Measurements from ENCODE around the gene PBOV1.
"Not testable (repeated sequence)": the region's sequence is repeated elsewhere in the genome, so short reads cannot be mapped to it uniquely, and the experiment has no call there.

PBOV1 gene

DNA sequence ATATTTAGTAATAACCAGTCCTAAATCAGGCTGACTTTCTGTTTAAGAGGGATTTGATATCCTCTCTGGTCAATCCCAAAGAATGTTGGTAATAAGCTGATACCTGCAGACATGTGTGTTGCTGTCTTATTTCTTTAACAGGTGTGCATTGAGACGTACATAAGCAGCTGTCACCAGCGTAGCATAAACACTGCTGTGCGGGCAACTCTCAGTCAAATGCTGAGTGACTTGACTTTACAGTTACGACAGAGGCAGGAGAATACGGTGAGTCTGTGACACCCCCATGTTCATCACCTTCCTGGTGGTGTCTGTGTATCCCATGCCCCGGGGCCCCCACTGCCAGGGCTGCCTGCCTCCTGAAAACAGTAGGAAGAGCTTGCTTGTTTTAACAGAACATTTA, 20.1 kb upstream of the PBOV1 start:
- no peak for DNase-seq (ENCODE audit: low read depth, low spot score)

GRCh38 chr6:138237463-138237862, 19.2 kb upstream of the PBOV1 start:
- DNase-seq (ENCODE audit: low read depth, low spot score): no peak

DNA sequence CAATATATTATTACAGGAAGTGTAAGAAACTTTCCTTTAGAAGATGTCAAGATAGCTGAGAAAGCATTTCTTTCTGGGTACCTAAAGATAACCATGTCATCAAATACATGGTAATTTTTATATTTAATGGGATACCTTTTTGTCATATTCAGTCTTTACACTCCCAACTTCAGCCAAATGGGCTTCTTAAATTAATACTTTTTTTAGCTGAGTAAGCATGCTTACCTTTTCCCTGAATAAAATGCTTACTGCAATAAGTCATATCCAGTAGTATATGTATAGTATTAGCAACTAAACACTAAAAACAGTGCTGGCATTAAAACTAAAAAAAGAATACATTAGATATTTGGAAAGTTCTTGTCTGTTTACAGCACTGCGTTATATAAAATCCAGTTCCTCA, 17.4 kb upstream of the PBOV1 start:
- no peak for DNase-seq (ENCODE audit: low read depth, low spot score)

DNA sequence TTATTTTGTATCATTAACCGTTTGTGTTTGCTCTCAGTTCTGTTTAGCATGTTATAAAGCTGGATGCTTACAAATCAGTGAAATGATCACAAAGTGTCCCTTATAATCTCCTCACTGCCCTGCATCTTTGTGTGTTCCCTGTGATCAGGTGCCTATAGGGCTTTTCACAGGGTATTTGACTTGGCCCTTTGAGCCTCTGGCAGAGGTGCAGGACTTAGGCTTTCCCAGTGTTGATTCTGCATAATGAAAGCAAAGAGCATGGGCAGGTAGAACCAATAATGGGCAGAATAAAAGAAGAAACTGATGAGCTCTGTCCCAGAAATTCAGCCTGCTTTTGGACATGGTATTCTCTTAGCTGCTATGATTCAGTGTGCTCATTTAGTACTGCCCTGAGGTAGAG, 16.9 kb upstream of the PBOV1 start:
- DNase-seq (ENCODE audit: low read depth, low spot score): no peak

GRCh38 chr6:138234363-138234762, 16.1 kb upstream of the PBOV1 start:
- no peak for DNase-seq (ENCODE audit: low read depth, low spot score)

DNA sequence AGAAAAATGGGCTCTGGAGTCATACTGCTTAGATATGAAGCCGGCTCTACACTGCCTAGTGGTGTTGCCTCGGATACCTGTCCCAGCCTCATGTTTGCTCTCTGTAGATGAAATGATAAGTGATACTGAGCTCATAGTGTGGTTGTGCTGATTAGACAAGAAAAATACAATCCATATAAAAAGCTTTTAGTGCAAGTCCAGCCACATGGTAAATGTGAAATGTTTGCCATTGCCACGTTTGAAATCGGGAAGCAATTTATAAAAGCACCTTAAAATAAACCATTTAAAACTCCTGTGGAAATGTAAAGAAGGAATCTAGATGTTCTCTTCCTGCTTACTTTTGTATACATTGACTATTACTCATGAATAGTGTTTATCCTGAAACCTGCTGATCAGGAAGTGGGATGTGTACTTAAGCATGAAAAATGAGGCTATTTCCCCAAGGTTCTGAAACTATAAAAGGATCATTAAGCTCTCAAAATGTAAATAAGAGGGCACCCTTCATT, 13.1 kb upstream of the PBOV1 start:
- no peak for DNase-seq (ENCODE audit: low read depth, low spot score)

- DNase-seq (ENCODE audit: low read depth, low spot score): no peak
Observed at GRCh38 chr6:138230759-138231380, 12.6 kb upstream of the PBOV1 start.

- no peak for DNase-seq (ENCODE audit: low read depth, low spot score)
Observed at GRCh38 chr6:138230221-138230620, 11.9 kb upstream of the PBOV1 start.

DNA sequence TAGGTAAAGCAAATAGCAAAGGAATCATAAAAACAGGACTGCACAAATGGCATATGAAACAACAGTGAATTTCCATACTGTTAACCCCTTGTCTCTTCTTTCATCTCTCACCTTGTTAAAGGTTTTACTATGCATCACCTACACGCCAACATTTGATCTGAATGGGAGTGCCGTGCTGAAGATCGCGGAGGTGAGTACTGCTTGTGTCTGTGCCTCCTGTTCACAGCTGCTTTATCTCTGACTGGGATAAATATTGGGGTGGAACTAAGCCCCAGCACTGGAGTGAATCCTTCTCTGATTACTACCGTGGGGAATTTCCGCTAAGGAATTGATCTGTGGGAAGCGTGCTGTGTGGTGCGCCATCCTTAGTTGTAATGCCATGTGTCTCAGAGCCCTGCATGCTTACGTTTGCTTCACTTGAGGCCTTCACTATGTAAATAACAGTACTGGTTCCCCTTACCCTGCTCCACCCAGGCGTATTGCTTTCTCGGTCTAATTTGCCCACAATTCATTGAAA, 11.4 kb upstream of the PBOV1 start:
- no peak for DNase-seq (ENCODE audit: low read depth, low spot score)

DNA sequence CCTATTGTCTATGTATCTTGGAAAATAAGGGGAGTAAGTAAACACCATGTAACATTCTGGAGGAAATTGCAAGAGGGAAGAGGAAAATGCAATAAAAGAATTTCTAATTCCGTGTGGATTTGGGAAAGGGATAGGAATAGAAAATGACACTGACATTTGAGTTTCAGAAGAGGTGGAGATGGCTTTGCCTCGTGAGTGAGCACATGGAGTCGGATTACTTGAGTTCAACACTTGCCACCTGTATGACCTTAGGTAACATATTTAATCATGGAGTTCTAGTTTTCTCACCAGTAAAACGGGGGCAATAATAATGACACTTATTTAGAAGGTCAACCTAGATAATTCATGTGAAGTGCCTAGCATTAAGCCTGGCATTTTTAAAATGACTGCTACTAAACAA, 10.8 kb upstream of the PBOV1 start:
- no peak for DNase-seq (ENCODE audit: low read depth, low spot score)

- no peak for DNase-seq (ENCODE audit: low read depth, low spot score)
Observed at GRCh38 chr6:138227316-138227781, 9.1 kb upstream of the PBOV1 start.

DNA sequence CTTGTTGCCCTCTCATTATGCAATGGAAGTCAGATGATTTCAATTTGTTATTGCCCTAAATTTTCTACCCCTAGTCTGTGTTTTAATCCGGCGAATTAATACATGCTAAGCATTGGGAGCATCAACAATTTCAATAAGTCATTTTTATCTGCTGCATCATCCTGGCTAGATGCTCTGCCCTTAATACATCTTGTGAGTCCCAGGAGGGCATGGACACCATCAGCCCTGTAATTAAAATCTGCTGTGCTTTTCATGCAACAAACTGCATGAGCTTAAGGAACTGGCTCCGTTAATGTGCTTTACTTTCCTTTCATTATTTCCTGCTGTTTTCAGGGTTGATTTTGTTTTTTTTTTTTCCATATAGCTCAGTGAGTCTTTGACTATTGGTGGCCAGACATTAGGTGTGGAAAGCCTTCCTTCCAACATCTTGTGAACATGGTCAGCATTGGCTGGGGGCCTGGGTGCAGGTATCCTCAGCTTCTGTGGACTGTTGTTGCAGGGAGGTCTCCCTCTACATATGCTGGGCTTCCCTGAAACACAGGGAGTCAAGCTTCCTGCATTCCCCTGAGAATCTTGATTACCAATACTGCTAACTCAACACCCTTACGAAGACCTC, 8.5 kb upstream of the PBOV1 start:
- DNase-seq (ENCODE audit: low read depth, low spot score): no peak

- DNase-seq (ENCODE audit: low read depth, low spot score): no peak
Observed at GRCh38 chr6:138225953-138226352, 7.7 kb upstream of the PBOV1 start.

DNA sequence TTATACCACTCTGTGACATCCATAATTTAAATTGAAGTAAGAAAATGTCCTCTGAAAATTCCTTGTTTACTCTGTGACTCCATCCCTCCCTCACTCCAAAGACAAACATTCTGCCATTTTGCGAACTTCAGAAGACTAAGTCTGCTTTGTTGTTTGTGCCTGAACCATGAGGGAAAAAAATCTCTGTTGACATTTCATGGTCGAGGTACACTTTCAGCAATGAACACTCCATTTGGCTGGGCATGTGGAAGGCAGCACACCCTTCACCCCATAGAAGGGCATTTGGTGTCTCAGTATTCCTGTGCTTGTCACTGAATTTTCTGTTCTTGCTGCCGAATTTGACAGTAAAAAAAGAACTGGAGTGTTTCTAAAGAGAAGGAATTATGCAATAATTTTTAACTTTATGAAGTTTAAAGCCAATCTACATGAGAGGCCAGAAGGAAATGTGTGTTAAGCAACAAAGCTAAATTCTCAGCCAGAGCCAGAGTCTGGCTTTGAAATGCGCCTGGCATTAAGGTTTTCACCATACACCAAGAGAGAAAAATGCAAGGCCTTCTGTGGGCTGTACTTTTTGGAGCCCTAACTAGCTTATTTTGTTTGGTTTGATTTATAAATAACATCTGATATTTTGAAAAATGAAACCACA, 4.7 kb upstream of the PBOV1 start:
- no peak for DNase-seq (ENCODE audit: low read depth, low spot score)

- DNase-seq (ENCODE audit: low read depth, low spot score): no peak
Observed at GRCh38 chr6:138219901-138220300, 1.6 kb upstream of the PBOV1 start.

- no peak for DNase-seq (ENCODE audit: low read depth, low spot score)
Observed at GRCh38 chr6:138219398-138219797, 1.1 kb upstream of the PBOV1 start.

GRCh38 chr6:138215093-138215782, 3.1 kb downstream of the PBOV1 start:
- no peak for DNase-seq (ENCODE audit: low read depth, low spot score)

DNA sequence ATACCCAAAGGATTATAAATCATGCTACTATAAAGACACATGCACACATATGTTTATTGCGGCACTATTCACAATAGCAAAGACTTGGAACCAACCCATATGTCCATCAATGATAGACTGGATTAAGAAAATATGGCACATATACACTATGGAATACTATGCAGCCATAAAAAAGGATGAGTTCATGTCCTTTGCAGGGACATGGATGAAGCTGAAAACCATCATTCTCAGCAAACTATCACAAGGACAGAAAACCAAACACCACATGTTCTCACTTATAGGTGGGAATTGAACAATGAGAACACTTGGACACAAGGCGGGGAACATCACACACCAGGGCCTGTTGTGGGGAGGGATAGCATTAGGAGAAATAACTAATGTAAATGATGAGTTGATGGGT, 5.8 kb downstream of the PBOV1 start:
- not testable (repeated sequence) for DNase-seq (ENCODE audit: low read depth, low spot score)

- DNase-seq (ENCODE audit: low read depth, low spot score): no peak
Observed at GRCh38 chr6:138211601-138212000, 6.7 kb downstream of the PBOV1 start.

GRCh38 chr6:138211048-138211581, 7.2 kb downstream of the PBOV1 start:
- no peak for DNase-seq (ENCODE audit: low read depth, low spot score)

DNA sequence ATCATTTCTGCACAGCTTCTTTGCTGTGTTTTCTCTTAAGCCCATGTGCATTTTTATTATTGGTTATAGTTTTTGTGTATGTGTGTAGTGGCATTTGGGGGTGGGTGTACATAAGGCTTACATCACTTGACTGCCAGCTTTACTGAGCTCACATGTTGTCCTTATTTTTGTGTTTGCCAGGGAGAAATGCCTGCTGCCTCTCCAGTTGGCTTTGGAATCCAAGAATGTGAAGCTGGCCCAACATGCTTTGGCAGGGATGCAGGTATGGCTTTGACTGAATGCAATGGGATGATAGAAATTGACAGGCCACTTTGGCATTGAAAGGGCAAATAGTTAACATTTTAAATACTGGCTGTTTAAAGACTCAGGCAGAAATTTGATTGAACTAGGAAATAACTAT, 11.4 kb downstream of the PBOV1 start:
- DNase-seq (ENCODE audit: low read depth, low spot score): no peak

Data from ELF-1 (cell line).